EH (cell line): Measurements from ENCODE around the gene HPN.
A peak's percentile ranks its signal among the peaks of the same experiment; 100 is the strongest.

Experiments
- DNase-seq: peaks from one replicate; pipeline ENCODE4 v3.0.0-alpha.2; 2015; ENCODE audit warnings: low read depth

The HPN gene

DNA sequence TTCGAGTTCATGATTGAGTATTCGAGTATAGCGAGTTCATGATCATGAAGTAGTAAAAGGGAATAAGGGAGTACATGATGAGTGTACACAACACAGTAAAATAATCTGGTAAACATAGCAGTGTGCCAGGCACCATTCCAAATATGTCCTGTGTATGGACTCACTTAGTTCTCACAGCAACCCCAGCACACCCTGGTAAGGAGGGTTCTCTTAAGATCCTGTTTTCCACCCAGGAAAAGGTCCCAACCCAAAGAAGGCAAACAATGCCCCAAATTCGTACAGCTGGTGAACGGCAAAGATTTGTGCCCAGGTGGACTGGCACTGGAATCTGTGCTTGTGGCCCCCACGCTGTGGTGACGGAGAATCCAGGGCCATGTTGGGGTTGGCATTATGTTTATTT, 21.4 kb downstream of the HPN start:
- DNase-seq = no peak

- DNase-seq = peak; percentile 58
Measured at GRCh38 chr19:35063940-35064818, 22.7 kb downstream of the HPN start.

- DNase-seq = no peak
Measured at GRCh38 chr19:35065574-35065973, 24.1 kb downstream of the HPN start.

- DNase-seq = no peak
Measured at GRCh38 chr19:35066121-35066520, 24.6 kb downstream of the HPN start.

DNA sequence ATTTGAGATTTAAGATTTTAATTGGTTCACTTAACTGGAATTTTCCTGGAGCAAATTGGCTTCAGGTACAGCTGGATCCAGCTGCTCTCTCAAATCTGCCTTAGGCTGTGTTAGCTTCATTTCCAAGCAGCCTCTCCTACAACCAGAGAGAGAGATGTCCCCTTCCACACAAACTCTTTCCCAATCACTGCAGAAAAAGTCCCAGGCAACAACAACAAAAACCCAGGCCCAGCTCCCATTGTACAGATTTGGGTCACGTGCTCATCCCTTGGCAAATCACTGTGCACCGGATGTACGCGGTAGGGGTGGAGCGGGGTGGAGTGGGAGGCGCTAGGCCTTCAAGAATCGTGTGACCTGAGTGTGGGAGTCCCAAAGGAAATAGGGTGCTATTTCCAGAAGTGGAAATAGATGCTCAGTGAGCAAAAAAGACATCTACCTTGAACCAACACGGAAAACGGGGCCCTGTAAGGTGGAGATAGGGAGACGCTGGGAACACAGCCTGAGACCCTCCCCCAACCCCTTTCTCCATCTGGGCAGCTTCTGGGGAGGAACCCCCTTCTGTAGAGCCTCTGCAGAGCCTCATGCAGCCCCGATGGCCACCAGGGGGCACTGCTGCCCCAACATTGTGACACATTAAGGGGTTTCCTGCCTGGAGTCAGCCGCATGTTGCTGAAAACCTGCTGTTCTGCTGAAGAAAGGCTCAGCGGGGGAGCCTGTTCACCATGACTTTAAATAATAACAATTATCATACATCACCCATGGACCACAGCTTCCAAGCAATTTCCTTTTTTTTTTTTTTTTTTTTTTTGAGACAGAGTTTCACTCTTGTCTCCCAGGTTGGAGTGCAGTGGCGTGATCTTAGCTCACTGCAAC, 25.4 kb downstream of the HPN start:
- DNase-seq = peak; percentile 81

DNA sequence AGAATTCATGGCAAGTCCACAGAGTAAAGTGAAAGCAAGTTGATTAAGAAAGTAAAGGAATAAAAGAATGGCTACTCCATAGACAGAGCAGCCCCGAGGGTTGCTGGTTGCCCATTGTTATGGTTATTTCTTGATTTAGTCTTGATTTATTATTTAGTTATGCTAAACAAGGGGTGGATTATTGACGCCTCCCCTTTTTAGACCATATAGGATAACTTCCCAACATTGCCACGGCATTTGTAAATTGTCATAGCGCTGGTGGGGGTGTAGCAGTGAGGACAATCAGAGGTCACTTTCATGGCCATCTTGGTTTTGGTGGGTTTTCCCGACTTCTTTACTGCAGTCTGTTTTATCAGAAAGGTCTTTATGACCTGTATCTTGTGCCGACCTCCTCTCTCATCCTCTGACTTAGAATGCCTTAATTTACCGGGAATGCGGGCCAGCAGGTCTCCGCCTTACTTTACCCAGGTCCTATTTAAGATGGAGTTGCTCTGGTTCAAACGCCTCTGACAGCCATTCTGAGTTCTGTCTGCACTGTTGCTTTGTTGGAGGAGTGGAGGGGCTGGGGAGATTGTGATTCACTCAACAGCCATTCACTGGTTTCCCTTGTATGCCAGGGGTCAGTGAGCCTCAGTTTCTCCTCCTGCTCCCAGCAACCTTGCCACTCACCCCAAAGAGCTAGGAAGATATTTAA, 27.6 kb downstream of the HPN start:
- DNase-seq = no peak

DNA sequence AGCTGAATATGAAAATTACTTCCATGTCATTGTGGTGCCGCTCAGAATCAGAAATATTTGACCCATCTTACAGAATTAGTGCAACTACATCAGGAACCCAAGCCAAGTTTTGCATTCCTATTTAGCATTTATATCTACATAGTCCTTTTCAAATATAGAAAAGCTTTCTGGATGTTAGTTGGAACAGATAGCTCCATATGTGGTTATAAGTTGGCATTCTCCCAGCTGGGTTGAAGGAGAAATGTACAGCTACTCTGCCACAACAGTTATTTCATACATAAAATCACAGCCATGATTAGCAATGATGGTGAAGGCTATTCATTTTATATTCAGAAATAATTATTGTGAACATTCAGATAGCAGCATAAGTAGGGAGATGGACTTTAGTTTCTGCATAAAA, 28.2 kb downstream of the HPN start:
- peak; percentile 15 for DNase-seq

DNA sequence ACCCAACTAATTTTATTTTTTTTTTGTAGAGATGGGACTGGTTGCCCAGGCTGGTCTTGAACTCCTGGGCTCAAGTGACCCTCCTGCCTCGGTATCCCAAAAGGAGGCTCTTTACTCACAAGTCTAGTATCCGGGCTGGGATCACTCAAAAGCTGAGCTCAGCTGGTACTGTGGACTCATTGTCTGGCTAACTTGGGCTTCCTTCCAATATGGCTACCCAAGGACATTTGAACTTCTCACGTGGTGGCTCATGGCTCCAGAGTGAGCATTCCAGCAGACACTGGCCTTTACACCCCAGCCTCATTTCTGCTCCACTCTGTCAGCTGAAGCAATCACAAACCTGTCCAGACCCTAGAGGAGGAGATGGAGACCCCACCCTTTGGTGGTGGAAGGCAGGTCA, 28.9 kb downstream of the HPN start:
- no peak for DNase-seq

GRCh38 chr19:35073516-35073915, 32.0 kb downstream of the HPN start:
- no peak for DNase-seq

DNA sequence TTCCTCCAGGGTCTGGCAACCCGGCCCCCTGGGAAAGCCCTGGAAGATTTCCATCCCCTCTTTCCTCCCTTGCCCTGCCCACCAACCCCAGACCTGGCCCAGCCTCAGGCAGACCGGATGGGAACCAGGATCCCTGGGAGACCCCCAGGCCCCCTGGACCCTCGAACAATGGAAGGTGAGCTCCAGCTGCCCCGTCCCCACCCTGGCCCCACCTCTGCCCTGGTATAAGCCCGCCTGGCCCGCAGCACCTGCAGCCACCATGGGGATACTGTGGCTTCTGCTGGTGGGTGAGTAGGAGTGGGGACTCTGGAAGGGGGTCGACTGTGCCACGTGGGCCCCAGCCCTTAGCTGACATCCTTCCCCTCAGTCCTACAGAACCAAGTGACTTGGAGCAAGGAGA, 32.4 kb downstream of the HPN start:
- no peak for DNase-seq

DNA sequence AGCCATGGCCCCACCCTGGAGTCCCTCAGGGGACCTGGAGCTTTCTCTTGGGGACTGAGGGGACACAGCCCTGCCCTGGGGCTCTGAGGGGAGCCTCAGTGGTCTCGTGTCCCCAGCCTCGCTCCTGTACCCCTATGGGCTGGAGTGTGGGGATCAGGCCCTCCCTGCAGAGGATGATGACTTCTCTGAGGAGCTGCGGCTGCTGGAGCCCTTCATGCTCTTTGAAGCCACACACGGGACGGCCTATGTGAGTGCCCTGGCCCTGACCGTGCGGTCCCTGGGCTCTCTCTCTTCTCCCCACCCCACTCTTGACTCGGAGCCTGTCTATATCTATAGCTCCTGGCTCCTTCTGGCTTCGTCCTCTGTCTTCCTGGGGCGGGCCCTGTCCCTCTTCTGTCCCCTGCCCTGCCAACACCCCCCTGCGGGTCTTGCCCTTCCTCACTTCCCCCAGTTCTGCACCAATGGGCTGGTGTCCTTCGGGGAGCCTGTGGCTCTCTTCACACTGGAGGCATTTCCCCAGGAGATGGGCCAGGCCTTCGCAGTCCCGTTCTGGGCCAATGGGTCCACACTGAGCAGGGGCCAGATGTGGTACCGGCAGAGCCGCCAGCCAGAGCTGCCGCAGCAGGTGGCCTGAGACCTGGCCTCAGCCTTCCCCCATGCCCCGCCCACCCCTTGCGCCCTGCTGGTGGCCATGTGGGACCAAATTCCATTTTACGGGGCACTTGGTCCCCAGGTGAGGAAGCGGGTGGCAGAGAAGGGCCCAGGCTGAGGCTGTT, 33.1 kb downstream of the HPN start:
- DNase-seq = no peak

DNA sequence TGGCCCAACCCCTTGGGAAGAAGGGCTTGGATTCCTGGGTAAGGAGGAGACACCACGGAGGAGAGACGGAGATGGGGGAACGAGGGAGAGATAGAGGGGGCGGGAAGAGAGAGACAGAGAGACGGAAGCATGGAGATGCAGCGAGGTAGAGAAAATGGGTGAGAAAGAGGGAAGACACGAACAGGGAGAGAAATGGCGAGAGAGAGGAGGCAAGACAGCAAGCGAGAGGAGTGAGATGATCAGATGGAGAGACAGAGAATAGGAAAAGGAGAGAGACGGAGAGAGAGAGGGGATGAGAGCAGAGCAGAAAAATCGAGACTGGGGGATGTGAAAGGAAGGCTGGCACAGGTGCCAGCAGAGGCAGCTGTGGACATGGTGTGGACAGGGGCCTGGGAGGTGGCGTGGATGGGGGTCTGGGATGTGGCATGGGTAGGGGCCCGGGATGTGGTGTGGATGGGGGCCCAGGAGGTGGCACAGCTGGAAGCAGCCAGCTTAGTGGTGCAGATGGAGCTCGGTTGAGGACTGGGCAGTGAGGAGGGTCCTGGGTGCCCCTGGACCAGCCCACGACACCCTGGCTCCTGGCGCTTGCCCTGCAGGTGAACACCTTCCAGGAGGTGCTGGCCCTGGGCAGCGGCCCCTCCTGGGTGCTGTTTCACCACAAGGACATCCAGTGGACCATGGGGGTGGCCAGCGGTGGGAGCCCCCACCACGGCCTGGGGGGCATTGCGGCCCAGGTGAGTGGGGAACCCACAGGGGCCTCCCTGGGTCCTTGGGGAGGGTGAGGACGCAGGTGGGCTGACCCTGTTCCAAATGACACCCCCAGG, 33.9 kb downstream of the HPN start:
- DNase-seq = no peak

DNA sequence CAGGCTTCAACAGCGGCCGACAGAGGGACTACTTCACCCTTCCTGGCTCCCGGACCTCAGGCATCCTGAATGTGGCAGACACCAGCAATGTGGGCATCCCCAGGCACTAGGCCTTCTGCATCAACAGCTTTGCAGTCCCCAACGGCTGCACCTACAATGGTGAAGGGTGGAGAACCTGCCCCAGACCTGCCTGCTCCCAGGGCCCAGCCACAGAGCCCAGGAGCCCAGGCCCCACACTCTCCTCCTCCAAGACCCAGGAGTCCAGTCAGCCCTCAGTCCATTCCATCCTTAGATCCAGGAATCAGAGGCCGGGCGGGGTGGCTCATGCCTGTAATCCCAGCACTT, 34.5 kb downstream of the HPN start:
- no peak for DNase-seq

DNA sequence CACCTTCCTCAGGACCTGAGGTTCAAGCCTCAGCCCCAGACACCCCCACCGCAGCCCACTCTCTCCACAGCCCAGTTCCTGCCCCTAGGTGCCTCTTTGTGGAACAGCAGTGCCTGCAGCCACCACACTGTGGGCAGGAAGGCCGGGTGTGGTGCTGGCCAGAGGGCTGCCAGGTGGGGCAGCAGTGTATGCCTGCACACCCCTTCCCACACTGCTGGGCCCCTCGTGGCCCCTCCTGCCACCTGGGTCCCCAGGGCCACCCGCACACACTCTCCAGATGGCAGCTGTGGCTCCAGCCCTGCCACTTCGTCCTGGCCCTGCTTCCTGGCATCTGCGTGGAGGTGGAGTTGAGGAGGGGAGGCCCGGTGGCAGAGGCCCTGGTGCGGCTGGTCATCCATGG, 35.1 kb downstream of the HPN start:
- no peak for DNase-seq

DNA sequence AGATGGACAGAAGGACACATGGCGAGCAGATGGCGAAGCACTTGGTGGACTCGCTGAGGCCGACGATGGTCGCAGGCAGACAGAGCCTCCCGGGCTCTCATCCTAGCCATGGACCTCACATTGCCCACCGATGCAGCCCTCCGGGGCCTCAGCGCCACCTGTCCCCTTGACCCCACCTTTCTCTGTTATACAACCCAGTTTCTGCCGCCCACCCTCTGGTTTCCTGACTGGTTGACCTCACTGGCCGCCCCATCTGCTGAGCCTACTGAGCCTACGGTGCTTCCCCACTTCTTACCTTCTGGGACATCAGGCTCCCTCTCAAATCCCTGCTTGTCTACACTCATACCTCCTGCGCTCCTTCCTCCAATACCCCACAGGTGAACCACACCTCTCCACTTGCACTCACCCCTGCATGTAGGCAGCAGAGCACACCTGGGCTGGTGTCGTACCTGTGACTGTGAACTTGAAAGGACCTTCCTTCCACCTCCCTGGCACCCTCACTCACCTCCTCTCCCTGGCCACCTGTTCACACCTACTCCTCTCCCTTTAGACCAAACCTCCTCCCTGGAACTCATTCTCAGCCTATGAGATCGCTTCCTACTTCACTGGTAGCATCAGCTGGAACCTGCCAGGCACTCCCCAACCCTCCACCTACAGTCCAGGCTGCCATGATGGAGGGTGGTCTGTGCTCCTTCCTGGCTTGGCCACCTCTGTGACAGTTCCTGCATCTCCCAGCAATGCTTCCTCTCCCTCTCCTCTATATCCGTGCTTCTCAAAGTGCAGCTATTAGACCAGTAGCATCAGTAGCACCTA, 36.1 kb downstream of the HPN start:
- DNase-seq = no peak

DNA sequence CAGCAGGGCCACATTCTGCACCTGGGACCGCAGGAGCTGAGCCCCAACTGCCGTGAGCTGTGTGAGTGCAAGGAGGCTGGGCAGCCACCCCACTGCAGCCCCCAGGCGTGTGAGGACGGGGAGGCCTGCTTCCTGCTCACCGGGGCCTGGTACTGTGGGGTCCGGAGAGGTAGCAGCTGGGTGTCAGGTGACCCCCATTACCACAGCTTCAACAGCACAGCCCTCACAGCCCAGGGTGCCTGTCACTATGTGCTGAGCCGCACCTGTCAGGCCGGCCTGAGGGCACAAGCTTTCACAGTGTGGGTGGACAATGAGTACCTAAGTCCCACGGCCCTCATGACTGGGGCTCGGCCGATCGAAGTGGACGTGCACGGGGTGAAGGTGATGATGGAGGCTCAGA, 38.3 kb downstream of the HPN start:
- no peak for DNase-seq

DNA sequence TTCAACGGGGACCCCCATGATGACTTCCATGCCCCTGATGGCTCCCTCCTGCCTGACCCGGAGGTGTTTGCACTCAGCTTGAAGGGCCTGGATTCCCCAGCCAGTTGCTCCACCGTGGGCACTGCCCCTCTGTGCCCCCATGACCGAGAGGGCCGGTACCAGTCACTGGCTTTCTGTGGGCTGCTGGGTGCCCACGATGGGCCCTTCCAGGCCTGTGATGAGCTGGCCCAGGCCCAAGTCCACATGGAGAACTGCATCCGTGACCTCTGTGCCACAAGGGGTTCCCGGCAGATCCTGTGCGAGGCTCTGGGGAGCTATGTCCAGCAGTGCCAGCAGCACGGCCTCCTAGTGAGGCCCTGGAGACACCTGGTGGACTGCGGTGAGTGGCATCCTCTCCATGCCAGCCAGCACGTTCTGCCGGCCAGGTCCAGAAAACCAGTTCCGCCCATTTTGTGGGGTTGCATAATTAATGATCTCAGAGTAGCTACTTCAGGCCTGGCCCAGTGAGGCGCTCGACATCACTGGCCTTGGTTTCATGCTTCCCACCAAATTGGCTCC, 39.2 kb downstream of the HPN start:
- no peak for DNase-seq

GRCh38 chr19:35081201-35081600, 39.7 kb downstream of the HPN start:
- DNase-seq = no peak

- DNase-seq = no peak
Measured at GRCh38 chr19:35083691-35084508, 42.4 kb downstream of the HPN start.
